IPS-18c (cell line): ENCODE results near the gene GPR149.
"Not testable (repeated sequence)": the region's sequence is repeated elsewhere in the genome, so short reads cannot be mapped to it uniquely, and the experiment has no call there.

Source experiments
- H3K4me3 ChIP-seq: 2 replicates; pipeline ENCODE4 v1.7.0; 2013; ENCODE audit warnings: low read depth, mild to moderate bottlenecking, low read length, moderate library complexity; ENCODE audit not compliant: insufficient read depth
- H3K9me3 ChIP-seq: one replicate; pipeline ENCODE4 v1.6.1; 2013; ENCODE audit warnings: mild to moderate bottlenecking, low read length, moderate library complexity; ENCODE audit not compliant: control insufficient read depth, insufficient read depth

The GPR149 gene, protein sequence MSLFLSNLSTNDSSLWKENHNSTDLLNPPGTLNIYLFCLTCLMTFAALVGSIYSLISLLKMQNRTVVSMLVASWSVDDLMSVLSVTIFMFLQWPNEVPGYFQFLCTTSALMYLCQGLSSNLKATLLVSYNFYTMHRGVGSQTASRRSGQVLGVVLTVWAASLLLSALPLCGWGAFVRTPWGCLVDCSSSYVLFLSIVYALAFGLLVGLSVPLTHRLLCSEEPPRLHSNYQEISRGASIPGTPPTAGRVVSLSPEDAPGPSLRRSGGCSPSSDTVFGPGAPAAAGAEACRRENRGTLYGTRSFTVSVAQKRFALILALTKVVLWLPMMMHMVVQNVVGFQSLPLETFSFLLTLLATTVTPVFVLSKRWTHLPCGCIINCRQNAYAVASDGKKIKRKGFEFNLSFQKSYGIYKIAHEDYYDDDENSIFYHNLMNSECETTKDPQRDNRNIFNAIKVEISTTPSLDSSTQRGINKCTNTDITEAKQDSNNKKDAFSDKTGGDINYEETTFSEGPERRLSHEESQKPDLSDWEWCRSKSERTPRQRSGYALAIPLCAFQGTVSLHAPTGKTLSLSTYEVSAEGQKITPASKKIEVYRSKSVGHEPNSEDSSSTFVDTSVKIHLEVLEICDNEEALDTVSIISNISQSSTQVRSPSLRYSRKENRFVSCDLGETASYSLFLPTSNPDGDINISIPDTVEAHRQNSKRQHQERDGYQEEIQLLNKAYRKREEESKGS

GRCh38 chr3:154430014-154430413, at the start of gene GPR149:
GPR149 (minus strand) TSS chr3:154430190; CDS start chr3:154429615, 575 bp downstream.
- Histone ChIP-seq H3K4me3 (peak within 1 kb of the TSS; percentile 51; the same call in 1 of the 2 replicates), H3K9me3 (no peaks in the 10 kb centered on the region)

- H3K9me3 ChIP-seq = no peaks in the 10 kb centered on the region
- no peak overlapping the region for H3K4me3 ChIP-seq
Observed at GRCh38 chr3:154473769-154474168, 43.8 kb upstream of the GPR149 start.

GRCh38 chr3:154469585-154469984, 39.6 kb upstream of the GPR149 start:
- Histone ChIP-seq H3K4me3 (no peak overlapping the region), H3K9me3 (no peaks in the 10 kb centered on the region)

- no peaks in the 10 kb centered on the region for H3K9me3 ChIP-seq
- H3K4me3 ChIP-seq = no peak overlapping the region
Observed at GRCh38 chr3:154464440-154465190, 34.6 kb upstream of the GPR149 start.

- no peaks in the 10 kb centered on the region for H3K9me3 ChIP-seq
- no peak overlapping the region for H3K4me3 ChIP-seq
Observed at GRCh38 chr3:154458560-154458959, 28.6 kb upstream of the GPR149 start.

DNA sequence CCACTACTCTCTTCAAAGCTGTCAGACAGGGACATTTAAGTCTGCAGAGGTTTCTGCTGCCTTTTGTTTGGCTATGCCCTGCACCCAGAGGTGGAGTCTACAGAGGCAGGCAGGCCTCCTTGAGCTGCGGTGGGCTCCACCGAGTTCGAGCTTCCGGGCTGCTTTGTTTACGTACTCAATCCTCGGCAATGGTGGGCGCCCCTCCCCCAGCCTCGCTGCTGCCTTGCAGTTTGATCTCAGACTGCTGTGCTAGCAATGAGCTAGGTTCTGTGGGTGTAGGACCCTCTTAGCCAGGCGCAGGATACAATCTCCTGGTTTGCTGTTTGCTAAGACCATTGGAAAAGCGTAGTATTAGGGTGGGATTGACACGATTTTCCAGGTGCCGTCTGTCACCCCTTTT, 9.1 kb upstream of the GPR149 start:
- not testable (repeated sequence) for H3K9me3 ChIP-seq, H3K4me3 ChIP-seq

DNA sequence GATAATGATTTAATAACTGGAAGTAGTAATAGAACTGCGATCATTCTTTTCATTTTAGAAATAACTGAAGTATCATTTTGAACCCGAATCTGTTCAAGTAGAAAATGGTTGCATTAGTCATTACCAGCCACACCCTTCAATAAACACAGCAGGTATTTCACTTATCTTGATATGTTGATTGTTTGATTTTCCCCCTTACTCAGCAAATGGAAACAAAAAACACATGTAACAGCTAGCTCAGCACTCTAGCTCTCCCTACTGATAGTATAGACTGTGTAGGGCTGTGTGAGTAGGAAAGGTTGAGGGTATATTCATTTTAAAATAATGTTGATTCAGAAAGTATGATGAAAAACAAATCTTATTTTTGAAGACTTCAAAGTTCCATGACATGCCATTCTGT, 1.1 kb upstream of the GPR149 start:
- no peak overlapping the region for H3K4me3 ChIP-seq
- no peaks in the 10 kb centered on the region for H3K9me3 ChIP-seq

- H3K4me3 ChIP-seq = peak overlapping the region; percentile 51
- no peaks in the 10 kb centered on the region for H3K9me3 ChIP-seq
Observed at GRCh38 chr3:154428286-154429206, 1.4 kb downstream of the GPR149 start.

- Histone ChIP-seq H3K9me3 (no peaks in the 10 kb centered on the region), H3K4me3 (peak overlapping the region; percentile 51; the same call in 1 of the 2 replicates)
Observed at GRCh38 chr3:154427685-154428285, 2.2 kb downstream of the GPR149 start.

DNA sequence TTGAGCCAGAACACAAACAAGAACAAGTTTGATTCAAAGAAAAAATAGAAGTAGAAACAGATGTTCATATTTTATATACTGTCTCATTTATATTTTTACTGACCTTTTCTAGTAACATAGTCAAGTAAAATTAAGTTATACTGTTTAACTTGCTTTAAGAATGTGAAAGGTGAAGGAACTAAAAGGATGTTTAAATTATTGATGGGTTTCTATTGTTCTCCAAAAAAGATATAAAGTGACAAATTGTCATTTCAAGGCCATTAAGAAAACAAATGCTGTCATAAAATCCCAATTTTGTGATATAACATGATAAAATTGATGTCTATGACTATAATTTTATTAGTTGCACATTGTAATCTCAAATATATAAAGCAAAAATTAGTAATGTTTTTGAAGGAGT, 7.3 kb downstream of the GPR149 start:
- Histone ChIP-seq H3K4me3 (no peak overlapping the region), H3K9me3 (no peaks in the 10 kb centered on the region)

GRCh38 chr3:154421083-154421482, 8.9 kb downstream of the GPR149 start:
- Histone ChIP-seq H3K9me3 (no peaks in the 10 kb centered on the region), H3K4me3 (no peak overlapping the region)

- no peak overlapping the region for H3K4me3 ChIP-seq
- H3K9me3 ChIP-seq = no peaks in the 10 kb centered on the region
Observed at GRCh38 chr3:154398084-154398967, 31.7 kb downstream of the GPR149 start.

- Histone ChIP-seq H3K4me3 (no peak overlapping the region), H3K9me3 (no peaks in the 10 kb centered on the region)
Observed at GRCh38 chr3:154389861-154390260, 40.1 kb downstream of the GPR149 start.

DNA sequence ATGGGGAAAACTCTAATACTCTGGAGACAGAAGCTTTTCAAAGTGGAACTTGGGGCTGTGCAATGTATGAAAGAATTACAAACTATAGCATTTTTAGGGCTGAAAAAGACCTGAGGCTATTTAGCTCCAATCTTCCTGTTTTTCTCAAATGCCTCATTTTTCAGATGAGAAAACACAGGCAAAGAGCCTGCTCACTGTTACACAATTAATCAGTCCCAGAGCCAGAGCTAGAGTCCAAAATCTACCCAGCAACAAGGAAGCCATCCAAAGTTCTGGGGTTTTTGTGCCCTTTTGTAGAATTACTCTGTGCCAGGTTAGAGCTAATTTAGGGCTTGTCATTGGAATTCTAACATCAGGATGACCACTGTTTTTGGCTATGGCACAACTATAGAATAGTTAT, 45.5 kb downstream of the GPR149 start:
- H3K4me3 ChIP-seq = no peak overlapping the region
- no peaks in the 10 kb centered on the region for H3K9me3 ChIP-seq

DNA sequence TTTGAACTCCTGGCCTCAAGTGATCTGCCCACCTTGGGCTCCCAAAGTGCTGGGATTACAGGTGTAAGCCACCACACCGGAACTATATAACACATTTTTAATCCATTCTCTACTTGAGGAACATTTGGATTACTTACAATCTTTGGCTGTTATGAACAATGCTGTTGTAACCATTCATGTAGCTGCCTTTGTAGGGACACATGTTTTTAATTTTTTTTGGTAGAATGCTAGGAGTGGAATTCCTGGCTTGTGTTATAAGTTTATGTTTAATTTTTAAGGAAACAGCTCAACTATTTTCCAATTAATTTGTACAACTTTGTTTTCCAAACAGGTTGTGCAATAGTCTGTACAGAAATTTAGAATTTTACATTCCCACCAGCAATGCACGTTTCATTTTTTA, 51.7 kb downstream of the GPR149 start:
- no peaks in the 10 kb centered on the region for H3K9me3 ChIP-seq
- no peak overlapping the region for H3K4me3 ChIP-seq

GRCh38 chr3:154367221-154367620, 62.8 kb downstream of the GPR149 start:
- peaks cover 6% of the 10 kb centered on the region for H3K9me3 ChIP-seq
- no peak overlapping the region for H3K4me3 ChIP-seq
